DMS53 (cell line): ENCODE results near the gene RCOR1.
"Not testable (repeated sequence)": the region's sequence is repeated elsewhere in the genome, so short reads cannot be mapped to it uniquely, and the experiment has no call there.

Source experiments
- DNase-seq: peaks from one replicate; lab custom pipeline; 2025; lab: John Stamatoyannopoulos, UW

Gene RCOR1

GRCh38 chr14:102750376-102750775 is 157.9 kb downstream of the RCOR1 start:
- no peak for DNase-seq

- no peak for DNase-seq
Observed at GRCh38 chr14:102751088-102751487, 158.6 kb downstream of the RCOR1 start.

GRCh38 chr14:102752239-102752847 is 159.9 kb downstream of the RCOR1 start:
- no peak for DNase-seq

- DNase-seq = no peak
Observed at GRCh38 chr14:102754370-102755262, 162.2 kb downstream of the RCOR1 start.

GRCh38 chr14:102757646-102758045 is 165.2 kb downstream of the RCOR1 start:
- DNase-seq = no peak

GRCh38 chr14:102758087-102758486 is 165.6 kb downstream of the RCOR1 start:
- DNase-seq = no peak

- DNase-seq = peak; percentile 17
Observed at GRCh38 chr14:102759456-102760187, 167.2 kb downstream of the RCOR1 start.

GRCh38 chr14:102760496-102761193 is 168.2 kb downstream of the RCOR1 start:
- no peak for DNase-seq

GRCh38 chr14:102761206-102761605 is 168.8 kb downstream of the RCOR1 start:
- no peak for DNase-seq

GRCh38 chr14:102764220-102764671 is 171.8 kb downstream of the RCOR1 start:
- DNase-seq = no peak

GRCh38 chr14:102765770-102766169 is 173.3 kb downstream of the RCOR1 start:
- DNase-seq = not testable (repeated sequence)

GRCh38 chr14:102768223-102769048 is 176.0 kb downstream of the RCOR1 start:
- DNase-seq = no peak

- no peak for DNase-seq
Observed at GRCh38 chr14:102769049-102769327, 176.5 kb downstream of the RCOR1 start.

- DNase-seq = no peak
Observed at GRCh38 chr14:102770147-102771123, 178.0 kb downstream of the RCOR1 start.

GRCh38 chr14:102771144-102771543 is 178.7 kb downstream of the RCOR1 start:
- DNase-seq = no peak

- DNase-seq = peak; percentile 68
Observed at GRCh38 chr14:102772781-102773570, 180.5 kb downstream of the RCOR1 start.

- DNase-seq = peak; percentile 78
Observed at GRCh38 chr14:102774391-102775153, 182.1 kb downstream of the RCOR1 start.
